Ovary (tissue), 3 donors: ENCODE data around the gene NUDC.

ENCODE experiments used
- CTCF ChIP-seq, 3 donors: fragments of 450-650 bp in 2 of 3; fragments of 200-600 bp in 1 of 3; IDR thresholded peaks; one replicate each; pipeline versions ENCODE4 v1.5.1 to v1.8.0; 2016 to 2022; ENCODE audit warnings: antibody characterized with exemption in 3 of 3, mild to moderate bottlenecking in 1 of 3
- POLR2A ChIP-seq: fragments of 450-650 bp; IDR thresholded peaks from one replicate; pipeline ENCODE4 v1.6.1; 2017; ENCODE audit warnings: antibody characterized with exemption, mild to moderate bottlenecking, moderate library complexity
- donor health status: DM: no; HTN: no; CAD: no.

GRCh38 chr1:26942656-26943055 is 21.1 kb downstream of the NUDC start:
- TF ChIP-seq CTCF (IDR thresholded peaks at IDR 0.05) = no peak
- no peak for TF ChIP-seq POLR2A
